ENCODE data around the gene GNAQ.
A peak's percentile ranks its signal among the peaks of the same experiment; 100 is the strongest.

GNAQ gene

GRCh38 chr9:77753180-77753579, 278.4 kb downstream of the GNAQ start:
- H3K4me1 Mint-ChIP-seq, result peaks cover 22% of the 10 kb centered on the region
- H3K9me3 Mint-ChIP-seq, result peaks cover 11% of the 10 kb centered on the region
- DNase-seq (no peak), ATAC-seq (no peak)
- peaks cover 4% of the 10 kb centered on the region for H3K36me3 Mint-ChIP-seq (ENCODE audit: low read depth)
- no peak overlapping the region for H3K27ac Mint-ChIP-seq
- H3K27me3 Mint-ChIP-seq, result no peaks in the 10 kb centered on the region
- no peak overlapping the region for H3K4me3 Mint-ChIP-seq

DNA sequence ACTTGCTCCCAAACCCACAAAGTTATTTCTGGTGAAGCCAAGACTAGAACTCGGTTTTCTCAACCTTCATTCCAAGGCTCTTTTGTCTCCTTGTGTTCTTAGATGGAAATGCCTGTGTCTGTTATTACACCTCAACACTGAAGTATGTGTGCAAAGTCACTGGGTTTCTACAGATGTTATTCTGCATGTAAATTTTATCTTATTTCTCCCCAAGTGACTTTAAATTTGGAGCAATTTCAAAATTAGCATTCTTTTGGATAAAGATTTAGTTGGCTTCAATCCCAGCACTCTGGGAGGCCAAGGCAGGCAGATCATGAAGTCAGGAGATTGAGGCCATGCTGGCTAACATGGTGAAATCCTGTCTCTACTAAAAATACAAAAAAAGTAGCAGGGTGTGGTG, 279.1 kb downstream of the GNAQ start:
- Mint-ChIP-seq H3K4me1 (peaks cover 28% of the 10 kb centered on the region), H3K27ac (no peak overlapping the region), H3K9me3 (peaks cover 9% of the 10 kb centered on the region), H3K36me3 (ENCODE audit: low read depth) (peaks cover 4% of the 10 kb centered on the region), H3K27me3 (no peaks in the 10 kb centered on the region), H3K4me3 (no peak overlapping the region)
- ATAC-seq, result no peak
- no peak for DNase-seq

- Mint-ChIP-seq H3K27me3 (no peaks in the 10 kb centered on the region), H3K4me3 (no peak overlapping the region), H3K9me3 (no peaks in the 10 kb centered on the region), H3K36me3 (ENCODE audit: low read depth) (no peaks in the 10 kb centered on the region), H3K27ac (no peak overlapping the region), H3K4me1 (peaks cover 37% of the 10 kb centered on the region)
- DNase-seq (peak; percentile 17), ATAC-seq (no peak)
Measured at GRCh38 chr9:77751341-77752091, 280.1 kb downstream of the GNAQ start.

- Mint-ChIP-seq H3K4me3 (no peak overlapping the region), H3K27ac (no peak overlapping the region), H3K4me1 (peaks cover 42% of the 10 kb centered on the region), H3K9me3 (no peaks in the 10 kb centered on the region), H3K27me3 (no peaks in the 10 kb centered on the region), H3K36me3 (ENCODE audit: low read depth) (no peaks in the 10 kb centered on the region)
- no peak for ATAC-seq
- DNase-seq, result no peak
Measured at GRCh38 chr9:77750981-77751340, 280.6 kb downstream of the GNAQ start.

DNA sequence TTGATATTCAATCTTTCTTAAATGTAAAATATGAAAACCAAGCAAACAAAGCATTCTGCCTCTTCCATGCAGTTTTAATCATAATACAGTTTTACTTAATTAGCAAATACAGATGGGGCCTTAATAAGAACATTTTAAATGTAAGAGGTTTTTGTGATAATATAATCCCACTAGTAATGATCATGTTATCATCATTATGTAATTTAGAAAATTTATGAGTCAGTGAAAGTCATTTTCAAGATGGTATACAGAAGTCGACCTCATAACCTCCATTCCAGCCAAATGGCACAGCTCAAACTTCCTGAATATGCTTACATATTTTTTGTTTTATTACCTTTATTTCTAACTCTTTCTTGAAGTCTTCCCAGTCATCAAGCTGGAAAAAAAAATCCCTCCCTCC, 281.3 kb downstream of the GNAQ start:
- ATAC-seq (no peak), DNase-seq (no peak)
- Mint-ChIP-seq H3K9me3 (no peaks in the 10 kb centered on the region), H3K4me1 (peaks cover 48% of the 10 kb centered on the region), H3K27ac (no peak overlapping the region), H3K36me3 (ENCODE audit: low read depth) (no peaks in the 10 kb centered on the region), H3K27me3 (no peaks in the 10 kb centered on the region), H3K4me3 (no peak overlapping the region)

DNA sequence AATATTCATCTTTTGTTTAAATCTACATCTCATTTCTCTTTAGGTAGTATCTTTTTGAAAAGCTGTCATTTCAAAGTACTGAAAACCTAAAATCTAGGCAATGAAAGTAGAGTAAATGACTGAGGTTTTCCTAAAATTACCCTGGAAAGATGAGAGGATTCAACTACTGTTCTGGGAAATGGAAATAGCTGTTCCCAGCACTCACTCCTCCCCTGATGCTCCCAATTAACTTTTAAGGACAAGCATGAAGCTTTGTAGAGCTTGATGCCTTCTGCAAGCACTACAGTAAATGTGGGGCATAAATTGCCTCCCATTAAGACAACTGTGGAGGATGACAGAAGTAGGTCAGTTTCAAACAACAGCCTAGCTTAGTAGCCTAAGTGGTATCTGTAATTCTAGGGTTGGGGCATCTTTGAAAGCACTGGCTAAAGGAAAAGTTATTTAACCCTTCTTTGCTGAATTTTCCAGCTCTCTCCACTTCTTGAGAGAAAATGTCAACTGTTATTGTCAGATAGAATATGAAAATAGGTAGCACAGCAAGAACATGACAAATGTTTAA, 283.3 kb downstream of the GNAQ start:
- ATAC-seq (no peak), DNase-seq (no peak)
- H3K36me3 Mint-ChIP-seq (ENCODE audit: low read depth), result no peaks in the 10 kb centered on the region
- H3K4me1 Mint-ChIP-seq, result peaks cover 56% of the 10 kb centered on the region
- no peaks in the 10 kb centered on the region for H3K27me3 Mint-ChIP-seq
- no peak overlapping the region for H3K4me3 Mint-ChIP-seq
- H3K9me3 Mint-ChIP-seq, result no peaks in the 10 kb centered on the region
- no peak overlapping the region for H3K27ac Mint-ChIP-seq

DNA sequence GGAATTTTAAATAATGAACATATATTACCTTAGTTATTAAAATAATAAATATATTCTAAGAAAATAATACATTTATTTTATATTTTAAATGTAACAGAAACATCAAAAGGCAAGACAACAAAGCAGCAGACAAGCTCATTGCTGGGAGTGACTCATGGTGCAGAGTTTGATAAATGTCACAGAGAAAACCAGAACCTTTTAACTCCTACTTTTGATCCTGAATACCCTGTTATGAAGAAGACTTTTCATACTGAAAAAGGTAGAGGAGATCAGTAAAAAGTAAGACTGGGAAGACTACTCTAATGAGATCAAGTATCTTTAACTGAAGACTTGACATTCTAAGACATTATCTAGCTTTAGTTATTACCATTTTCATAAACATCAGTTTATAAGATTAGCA, 284.4 kb downstream of the GNAQ start:
- peaks cover 56% of the 10 kb centered on the region for H3K4me1 Mint-ChIP-seq

GRCh38 chr9:77744841-77745430, 286.7 kb downstream of the GNAQ start:
- Mint-ChIP-seq H3K9me3 (no peaks in the 10 kb centered on the region), H3K27ac (peak overlapping the region; percentile 32), H3K4me3 (no peak overlapping the region), H3K36me3 (ENCODE audit: low read depth) (no peaks in the 10 kb centered on the region), H3K27me3 (no peaks in the 10 kb centered on the region), H3K4me1 (peaks cover 38% of the 10 kb centered on the region)
- DNase-seq, result no peak
- no peak for ATAC-seq

More for the DNA sequence above, 284.4 kb downstream of the GNAQ start:
- peak; percentile 81 for ATAC-seq
- DNase-seq, result no peak
- peak overlapping the region; percentile 74 for H3K27ac Mint-ChIP-seq
- H3K36me3 Mint-ChIP-seq (ENCODE audit: low read depth), result no peaks in the 10 kb centered on the region
- peak overlapping the region; percentile 6 for H3K4me3 Mint-ChIP-seq
- H3K9me3 Mint-ChIP-seq, result no peaks in the 10 kb centered on the region
- no peaks in the 10 kb centered on the region for H3K27me3 Mint-ChIP-seq

DNA sequence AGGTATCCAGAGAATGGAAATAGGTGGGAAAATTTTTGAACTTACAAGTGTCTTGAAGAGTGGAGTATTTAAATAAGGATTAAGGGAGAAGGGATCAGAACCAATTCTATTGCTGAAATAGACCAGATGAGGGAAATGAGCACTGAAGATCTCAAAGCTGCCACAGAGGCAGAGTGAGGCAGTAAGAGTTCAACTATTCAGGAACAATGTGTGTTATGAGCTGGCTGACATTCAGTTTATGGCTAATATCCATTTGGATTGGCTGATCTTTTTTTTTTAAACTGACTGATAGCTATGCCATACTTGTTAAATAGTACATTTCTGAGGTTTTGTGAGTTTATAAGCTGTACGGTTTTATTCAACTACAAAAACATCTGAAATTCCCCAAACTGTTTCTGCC, 288.2 kb downstream of the GNAQ start:
- peaks cover 45% of the 10 kb centered on the region for H3K4me1 Mint-ChIP-seq
- H3K27ac Mint-ChIP-seq, result no peak overlapping the region
- H3K27me3 Mint-ChIP-seq, result no peaks in the 10 kb centered on the region
- ATAC-seq (no peak), DNase-seq (no peak)
- no peaks in the 10 kb centered on the region for H3K36me3 Mint-ChIP-seq (ENCODE audit: low read depth)
- no peaks in the 10 kb centered on the region for H3K9me3 Mint-ChIP-seq
- no peak overlapping the region for H3K4me3 Mint-ChIP-seq

- peak; percentile 59 for ATAC-seq
Measured at GRCh38 chr9:77738932-77739331, 292.7 kb downstream of the GNAQ start.

GRCh38 chr9:77735494-77735893, 296.1 kb downstream of the GNAQ start:
- ATAC-seq (no peak), DNase-seq (no peak)
- Mint-ChIP-seq H3K4me3 (no peak overlapping the region), H3K4me1 (peaks cover 12% of the 10 kb centered on the region), H3K9me3 (no peaks in the 10 kb centered on the region), H3K27ac (no peak overlapping the region), H3K36me3 (ENCODE audit: low read depth) (no peaks in the 10 kb centered on the region), H3K27me3 (no peaks in the 10 kb centered on the region)

More at GRCh38 chr9:77738932-77739331, 292.7 kb downstream of the GNAQ start:
- Mint-ChIP-seq H3K4me1 (peaks cover 9% of the 10 kb centered on the region), H3K36me3 (ENCODE audit: low read depth) (no peaks in the 10 kb centered on the region), H3K27me3 (no peaks in the 10 kb centered on the region), H3K4me3 (no peak overlapping the region), H3K9me3 (no peaks in the 10 kb centered on the region), H3K27ac (peak overlapping the region; percentile 28)
- no peak for DNase-seq

DNA sequence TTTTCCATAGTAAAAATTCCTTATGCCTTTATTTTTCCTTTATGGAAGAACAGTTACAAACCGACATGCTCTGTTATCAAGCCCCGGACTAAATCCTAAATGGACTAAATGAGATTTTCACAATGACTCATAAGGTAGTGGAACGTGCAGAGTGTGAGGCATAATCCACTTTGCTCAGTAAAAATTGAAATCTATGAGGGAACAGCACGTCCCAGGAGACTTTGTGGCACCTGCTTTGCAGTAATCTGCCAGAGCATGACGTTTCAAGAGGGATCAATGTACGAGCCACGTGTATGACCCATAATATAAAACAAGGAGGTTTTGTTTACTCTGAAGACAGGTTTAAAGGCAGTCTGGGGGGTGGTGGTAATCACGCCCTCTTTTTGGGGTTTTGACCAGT, 299.7 kb downstream of the GNAQ start:
- no peak overlapping the region for H3K4me3 Mint-ChIP-seq
- no peak overlapping the region for H3K27ac Mint-ChIP-seq
- peaks cover 3% of the 10 kb centered on the region for H3K9me3 Mint-ChIP-seq
- peaks cover 29% of the 10 kb centered on the region for H3K4me1 Mint-ChIP-seq
- peaks cover 16% of the 10 kb centered on the region for H3K36me3 Mint-ChIP-seq (ENCODE audit: low read depth)
- no peaks in the 10 kb centered on the region for H3K27me3 Mint-ChIP-seq
- ATAC-seq (no peak), DNase-seq (no peak)

GRCh38 chr9:77731008-77731698, 300.5 kb downstream of the GNAQ start:
- H3K27ac Mint-ChIP-seq, result no peak overlapping the region
- H3K27me3 Mint-ChIP-seq, result no peaks in the 10 kb centered on the region
- peaks cover 20% of the 10 kb centered on the region for H3K36me3 Mint-ChIP-seq (ENCODE audit: low read depth)
- DNase-seq (no peak), ATAC-seq (peak; percentile 34)
- H3K4me3 Mint-ChIP-seq, result no peak overlapping the region
- peaks cover 36% of the 10 kb centered on the region for H3K4me1 Mint-ChIP-seq
- H3K9me3 Mint-ChIP-seq, result peaks cover 3% of the 10 kb centered on the region

GRCh38 chr9:77729177-77729576, 302.4 kb downstream of the GNAQ start:
- Mint-ChIP-seq H3K27me3 (no peaks in the 10 kb centered on the region), H3K36me3 (ENCODE audit: low read depth) (peaks cover 23% of the 10 kb centered on the region), H3K4me3 (no peak overlapping the region), H3K27ac (peak overlapping the region; percentile 44), H3K9me3 (peaks cover 3% of the 10 kb centered on the region), H3K4me1 (peaks cover 49% of the 10 kb centered on the region)
- DNase-seq (no peak), ATAC-seq (peak; percentile 34)

DNA sequence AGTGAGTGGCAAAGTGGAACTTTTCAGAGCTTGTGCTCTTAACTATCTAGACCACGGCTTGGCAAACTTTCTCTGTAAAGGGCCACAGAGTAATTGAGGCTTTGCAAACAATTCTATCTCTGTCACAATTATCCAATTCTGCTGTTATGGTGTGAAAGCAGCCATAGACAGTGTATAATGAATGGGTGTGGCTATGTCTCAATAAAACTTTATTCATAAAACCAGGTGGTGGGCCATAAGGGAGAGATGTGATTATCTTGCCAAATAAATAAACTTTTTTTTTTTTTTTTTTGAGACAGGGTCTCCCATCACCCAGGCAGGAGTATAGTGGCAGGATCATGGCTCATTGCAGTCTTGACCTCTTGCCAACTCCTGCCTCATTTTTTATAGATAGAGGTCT, 304.8 kb downstream of the GNAQ start:
- H3K4me3 Mint-ChIP-seq, result no peak overlapping the region
- H3K4me1 Mint-ChIP-seq, result peaks cover 46% of the 10 kb centered on the region
- no peaks in the 10 kb centered on the region for H3K27me3 Mint-ChIP-seq
- H3K36me3 Mint-ChIP-seq (ENCODE audit: low read depth), result peaks cover 23% of the 10 kb centered on the region
- peaks cover 3% of the 10 kb centered on the region for H3K9me3 Mint-ChIP-seq
- no peak for ATAC-seq
- peak overlapping the region; percentile 47 for H3K27ac Mint-ChIP-seq
- DNase-seq, result no peak
